SIG-M5 treated with dmso at 0.1 percent for 504 hours (cell line): Measurements from ENCODE around the gene TRABD2B.

Experiments
- DNase-seq: peaks from one replicate; lab custom pipeline; 2025; ENCODE audit not compliant: unreplicated experiment; lab: John Stamatoyannopoulos, UW

TRABD2B gene

DNA sequence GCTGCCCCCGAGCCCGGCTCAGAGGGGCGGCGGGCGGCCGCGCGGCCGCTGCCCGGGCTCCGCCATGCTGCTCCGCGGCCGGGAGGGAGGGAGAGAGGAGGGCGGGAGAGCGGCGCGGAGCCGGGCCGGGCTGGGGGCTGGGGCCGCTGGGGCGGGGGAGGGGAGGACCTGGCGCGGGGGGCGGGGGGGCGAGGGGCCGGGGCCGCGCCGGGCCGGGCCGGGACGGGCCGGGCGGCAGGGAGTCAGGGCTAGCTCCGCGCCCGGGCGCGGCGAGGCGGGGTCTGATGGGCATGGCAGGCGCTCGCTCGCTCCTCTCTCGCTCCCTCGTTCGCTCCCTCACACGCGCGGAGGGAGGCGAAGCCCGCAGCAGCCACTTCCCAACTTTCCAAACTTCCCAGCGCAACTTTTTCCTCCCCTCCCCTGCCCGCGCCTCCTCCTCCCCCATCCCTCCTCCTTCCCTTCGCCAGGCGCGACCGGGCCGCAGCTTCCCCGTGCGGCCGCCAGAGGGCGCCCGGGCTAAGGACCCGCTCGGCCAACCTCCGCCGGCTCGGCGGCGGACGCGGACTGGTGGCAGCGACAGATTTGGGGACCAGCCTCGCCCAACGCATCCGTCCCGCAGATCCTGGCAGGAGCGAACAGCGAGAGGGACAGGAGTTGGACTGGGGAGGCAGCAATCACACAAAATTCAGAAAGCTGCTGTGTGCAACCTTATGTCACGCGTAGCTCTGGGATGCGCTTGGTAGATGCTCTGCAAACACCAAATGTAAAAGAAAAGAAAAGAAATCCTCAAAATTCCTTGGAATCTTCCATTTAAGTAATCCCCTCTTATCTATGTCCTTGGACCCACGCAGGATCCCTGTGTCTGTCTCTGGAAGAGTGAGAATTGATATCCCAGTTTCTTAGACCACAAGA lies at the start of gene TRABD2B:
TRABD2B (minus strand) TSS at position 97 of the 912 bp plus-strand sequence.
- DNase-seq, result peak; percentile 13

DNA sequence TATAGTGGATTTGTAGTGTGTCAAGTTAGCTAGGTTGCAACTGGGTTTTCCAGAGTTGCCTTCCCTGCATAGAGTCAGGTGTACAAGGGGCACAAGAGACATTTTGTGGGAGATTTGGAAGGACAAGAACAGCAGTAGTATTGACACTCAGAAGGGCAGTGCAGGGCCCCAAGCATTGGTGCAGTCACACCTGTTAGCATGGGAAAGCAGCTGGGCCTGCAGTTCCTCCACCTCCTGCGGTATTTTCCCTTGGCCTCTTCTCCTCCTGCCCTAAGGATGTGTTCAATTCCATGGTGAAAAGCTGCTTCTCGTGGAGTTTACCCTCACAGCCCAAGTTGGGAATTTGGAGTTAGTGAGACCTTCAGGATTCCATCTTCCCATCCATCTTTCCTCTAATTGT lies 47.1 kb upstream of the TRABD2B start:
- DNase-seq, result no peak

GRCh38 chr1:48043622-48044021 lies 46.4 kb upstream of the TRABD2B start:
- no peak for DNase-seq

- DNase-seq, result no peak
Observed at GRCh38 chr1:48040154-48040553, 43.0 kb upstream of the TRABD2B start.

GRCh38 chr1:48039088-48040054 lies 42.2 kb upstream of the TRABD2B start:
- no peak for DNase-seq

DNA sequence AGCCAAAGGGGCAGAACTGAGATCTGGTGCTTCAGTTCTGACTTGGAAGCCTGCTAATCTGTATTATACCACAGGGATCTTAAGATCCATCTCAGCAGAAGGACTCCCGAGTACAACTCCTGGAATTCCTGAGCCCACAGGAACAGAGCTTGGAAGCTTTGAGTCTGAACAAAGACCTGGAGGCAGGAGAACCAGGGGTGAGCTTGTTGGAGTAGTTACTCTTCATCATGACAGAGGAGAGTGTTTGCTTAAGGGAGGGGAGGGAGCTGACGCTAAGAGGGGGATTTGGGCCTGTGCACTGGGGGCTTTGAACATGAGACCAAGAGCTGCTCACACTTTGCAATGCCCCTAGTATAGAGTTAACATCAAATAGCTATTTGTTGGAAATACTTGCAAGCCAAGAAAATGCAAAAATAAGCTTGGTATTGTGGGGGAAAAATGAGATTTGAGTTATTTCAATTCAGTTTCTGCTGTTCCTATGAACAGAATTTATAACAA lies 41.1 kb upstream of the TRABD2B start:
- DNase-seq, result no peak

GRCh38 chr1:48036710-48037355 lies 39.6 kb upstream of the TRABD2B start:
- DNase-seq, result no peak

- DNase-seq, result no peak
Observed at GRCh38 chr1:48035371-48036141, 38.4 kb upstream of the TRABD2B start.

DNA sequence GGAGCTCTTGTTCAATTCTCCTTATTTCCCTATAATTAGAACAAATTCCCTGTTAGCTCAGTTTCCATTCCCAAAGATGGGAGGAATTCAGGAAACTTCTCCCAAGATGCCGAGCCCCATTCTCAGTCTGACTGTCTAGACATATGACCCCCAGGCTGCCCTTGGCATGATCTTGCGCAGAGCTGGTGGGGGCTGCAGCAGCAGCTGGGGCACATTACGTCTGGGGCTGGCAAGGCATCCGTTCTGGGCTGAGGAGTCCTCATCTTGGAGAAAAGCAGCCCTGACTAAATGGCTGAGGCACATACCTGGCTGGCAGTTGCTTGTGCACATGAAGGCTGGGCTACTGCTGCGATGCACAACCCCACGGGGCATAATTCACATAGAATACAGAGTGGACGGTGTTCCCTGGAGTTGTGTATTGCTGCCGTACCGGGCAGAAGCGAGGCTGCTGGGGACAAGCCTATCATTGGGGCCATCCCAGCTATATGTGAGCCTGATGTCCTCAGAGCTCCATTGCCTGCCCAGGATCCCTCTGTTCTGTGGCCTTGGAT lies 36.4 kb upstream of the TRABD2B start:
- DNase-seq, result no peak

DNA sequence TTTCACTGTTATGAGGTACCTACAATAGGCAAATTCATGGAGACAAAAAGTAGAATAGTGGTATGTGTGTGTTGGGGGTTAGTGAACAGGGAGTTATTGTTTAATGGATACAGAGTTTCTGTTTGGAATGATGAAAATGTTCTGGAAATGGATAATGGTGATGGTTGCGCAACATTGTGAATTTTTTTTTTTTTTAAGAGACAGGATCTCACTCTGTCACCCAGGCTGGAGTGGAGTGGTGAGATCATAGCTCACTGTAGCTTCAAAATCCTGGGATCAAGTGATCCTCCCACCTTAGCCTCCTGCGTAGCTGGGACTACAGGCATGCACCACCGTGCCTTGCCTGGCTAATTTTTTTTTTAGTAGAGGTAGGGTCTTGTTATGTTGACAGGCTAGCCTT lies 34.5 kb upstream of the TRABD2B start:
- DNase-seq, result no peak

- no peak for DNase-seq
Observed at GRCh38 chr1:48030696-48031365, 33.6 kb upstream of the TRABD2B start.

DNA sequence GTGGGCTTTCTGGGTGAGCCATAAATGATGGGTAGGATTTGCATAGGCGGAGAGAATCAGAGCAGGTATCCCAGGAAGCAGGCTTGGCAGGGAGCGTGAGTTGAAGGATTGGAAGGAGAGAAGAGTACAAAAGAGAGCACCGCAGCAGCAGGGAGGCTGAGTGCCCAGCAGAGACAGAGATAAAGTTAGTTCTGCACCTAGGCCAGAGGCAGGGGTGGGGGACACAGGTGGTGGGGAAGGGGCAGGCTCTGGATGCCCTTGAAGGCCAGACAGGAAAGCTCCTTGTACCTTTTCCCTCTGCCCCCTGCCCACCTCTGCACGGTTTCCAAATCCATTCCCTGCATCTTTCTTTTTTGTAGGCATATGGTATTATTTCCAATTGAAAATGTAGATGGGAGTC lies 33.0 kb upstream of the TRABD2B start:
- no peak for DNase-seq

- DNase-seq, result no peak
Observed at GRCh38 chr1:48028218-48029069, 31.3 kb upstream of the TRABD2B start.

DNA sequence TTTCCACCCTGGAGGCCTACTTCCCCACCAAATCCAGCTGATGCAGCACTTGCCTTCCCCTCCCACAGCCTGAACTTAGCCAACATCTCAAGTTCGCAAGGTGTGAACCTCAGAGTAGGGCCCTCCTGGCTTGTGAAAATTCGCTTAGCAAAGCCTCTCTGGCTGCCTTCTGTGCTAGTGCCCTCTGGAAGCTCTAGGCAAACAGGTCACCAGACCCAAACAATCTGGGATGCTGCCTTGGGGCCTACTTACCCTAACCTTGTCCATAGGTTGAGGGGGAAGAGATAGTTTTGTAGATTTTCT lies 30.3 kb upstream of the TRABD2B start:
- DNase-seq, result no peak

DNA sequence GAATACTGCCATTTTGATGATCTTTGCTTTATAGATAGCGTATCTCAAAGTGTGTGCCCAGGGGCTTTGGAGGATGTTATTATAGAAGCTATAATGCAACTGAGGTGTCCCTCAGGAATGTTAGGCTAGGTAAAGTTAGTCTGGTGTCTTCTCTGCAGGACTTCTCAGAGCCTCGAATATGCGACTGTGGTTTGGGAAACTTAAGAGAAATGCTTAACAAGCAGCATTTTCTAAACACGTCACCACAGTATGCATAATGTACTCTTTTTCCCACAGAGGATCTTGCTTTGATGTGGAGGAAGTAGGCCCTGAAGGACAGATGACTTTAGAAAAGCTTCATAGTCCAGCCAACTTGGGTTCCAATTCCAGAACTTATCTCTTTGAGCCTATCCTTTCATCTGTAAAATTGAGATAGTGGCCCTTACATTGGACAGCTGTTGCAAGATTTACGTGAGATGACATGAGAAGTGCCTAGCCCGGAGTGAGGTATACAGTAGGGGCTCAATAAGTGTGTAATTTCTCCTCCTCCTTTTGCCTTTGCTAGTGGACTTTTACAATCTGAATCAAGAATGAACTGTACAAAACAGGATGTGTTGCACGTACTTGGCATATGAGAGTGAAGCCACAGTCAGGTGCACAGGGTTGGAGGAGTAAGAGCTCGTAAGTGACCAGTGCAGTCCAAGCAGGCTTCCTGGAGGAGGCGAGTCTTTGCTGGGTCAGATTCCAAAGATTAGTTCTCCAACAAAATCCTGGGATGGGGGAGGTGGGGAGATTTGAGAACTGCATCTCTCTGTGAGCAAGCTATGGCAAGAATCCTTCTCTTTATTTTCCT lies 29.7 kb upstream of the TRABD2B start:
- no peak for DNase-seq

DNA sequence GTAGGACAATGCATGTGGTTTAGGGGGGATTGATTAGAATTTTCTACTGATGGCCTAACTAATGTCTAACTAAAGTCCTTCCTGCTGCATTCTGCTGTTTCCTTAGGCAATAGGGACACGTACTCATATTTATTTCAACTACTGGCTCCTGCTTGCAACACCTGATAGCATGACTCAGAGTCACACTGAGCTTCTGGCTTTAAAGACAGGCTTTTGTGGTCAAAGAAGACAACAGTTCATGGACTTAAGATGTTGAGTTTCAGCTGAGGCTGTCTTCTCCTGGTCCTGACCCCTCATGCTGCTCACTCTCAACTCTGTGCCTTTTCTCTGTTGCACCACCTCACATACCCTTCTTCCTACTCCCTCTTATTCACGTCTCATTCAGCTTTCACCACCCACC lies 29.1 kb upstream of the TRABD2B start:
- DNase-seq, result peak; percentile 12

- DNase-seq, result no peak
Observed at GRCh38 chr1:48025076-48025475, 27.9 kb upstream of the TRABD2B start.

DNA sequence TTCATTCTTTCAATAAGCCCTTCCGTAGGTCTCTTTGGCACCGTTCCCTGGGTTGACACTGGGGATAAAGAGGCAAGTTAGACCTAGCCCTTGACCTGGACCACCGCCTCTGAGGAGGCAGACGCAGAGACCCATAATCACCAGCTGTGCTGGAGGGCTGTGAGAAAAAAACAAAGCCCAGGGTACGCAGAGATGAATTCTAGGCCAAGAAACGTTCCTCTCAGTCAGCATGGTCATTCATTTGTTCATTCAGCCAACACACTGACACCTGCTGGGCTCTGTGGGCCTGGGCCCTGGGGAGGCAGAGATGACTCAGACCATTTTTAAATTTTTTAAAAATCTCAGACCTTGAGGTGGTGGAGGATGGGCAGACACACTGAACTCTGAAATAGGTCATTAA lies 26.3 kb upstream of the TRABD2B start:
- DNase-seq, result no peak
